KMS-11 (cell line): Measurements from ENCODE around the gene SORL1-AS1.

Source experiments
- H2AFZ ChIP-seq: fragments of 200-600 bp; sonication (generic); 2 replicates; pipeline ENCODE4 v1.6.1; 2016; ENCODE audit warnings: antibody characterized with exemption, mixed run types, low read depth
- H3K27ac ChIP-seq: fragments of 200-600 bp; sonication (generic); 2 replicates; pipeline ENCODE4 v1.6.1; 2016; ENCODE audit warnings: mild to moderate bottlenecking, mixed run types
- H3K27me3 ChIP-seq: fragments of 200-600 bp; sonication (generic); 2 replicates; pipeline ENCODE4 v1.6.1; 2017; ENCODE audit warnings: mild to moderate bottlenecking, low read depth, mixed run types, moderate library complexity; ENCODE audit not compliant: insufficient read depth
- H3K36me3 ChIP-seq: fragments of 200-600 bp; sonication (generic); 2 replicates; pipeline ENCODE4 v1.6.1; 2017; ENCODE audit warnings: mild to moderate bottlenecking, mixed run types; ENCODE audit not compliant: insufficient read depth
- H3K4me1 ChIP-seq: fragments of 200-600 bp; sonication (generic); 2 replicates; pipeline ENCODE4 v1.6.1; 2016; ENCODE audit warnings: mild to moderate bottlenecking, low read depth, mixed run types; ENCODE audit not compliant: poor library complexity, severe bottlenecking
- H3K4me2 ChIP-seq: fragments of 200-600 bp; sonication (generic); 2 replicates; pipeline ENCODE4 v1.7.0; 2016; ENCODE audit warnings: mild to moderate bottlenecking, mixed run types
- H3K4me3 ChIP-seq: fragments of 200-600 bp; sonication (generic); IDR thresholded peaks from 2 replicates; pipeline ENCODE4 v1.6.1; 2017; ENCODE audit warnings: low read depth, low read length, mixed read lengths; ENCODE audit not compliant: insufficient read depth
- H3K79me2 ChIP-seq: fragments of 200-600 bp; sonication (generic); 2 replicates; pipeline ENCODE4 v1.6.1; 2016; ENCODE audit warnings: low read depth, mixed run types; ENCODE audit not compliant: insufficient read depth
- H3K9ac ChIP-seq: fragments of 200-600 bp; sonication (generic); 2 replicates; pipeline ENCODE4 v1.6.1; 2016; ENCODE audit warnings: mild to moderate bottlenecking, mixed run types
- H4K20me1 ChIP-seq: fragments of 200-600 bp; sonication (generic); 2 replicates; pipeline ENCODE4 v1.6.1; 2016; ENCODE audit warnings: mild to moderate bottlenecking, mixed run types; ENCODE audit not compliant: insufficient read depth
- TF ChIP-seq, protein P1 (sequence below): fragments of 200-600 bp; sonication (generic); conservative IDR thresholded peaks from 2 replicates; pipeline ENCODE4 v1.6.1; 2017; ENCODE audit warnings: low read depth, mild to moderate bottlenecking, antibody characterized with exemption, low read length, moderate library complexity, mixed read lengths

Gene SORL1-AS1

DNA sequence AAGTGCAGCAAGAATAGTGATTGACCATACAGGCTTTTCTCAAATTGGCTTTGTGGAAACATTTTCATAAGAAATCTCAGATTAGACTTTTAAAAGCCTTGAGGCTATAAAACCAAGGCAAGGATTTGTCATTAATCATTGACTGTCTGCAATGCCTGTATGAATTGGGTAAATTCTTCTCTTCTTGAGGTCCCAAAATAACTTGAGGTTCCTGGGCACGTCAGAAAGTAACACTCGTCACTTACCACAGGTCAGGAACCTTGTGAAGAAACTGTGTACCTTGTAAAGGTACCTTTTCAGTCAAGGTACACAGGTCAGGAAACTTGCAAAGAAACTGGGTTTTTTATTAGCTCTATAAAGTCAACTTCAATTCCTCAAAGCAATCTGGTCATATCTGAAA, 43.9 kb downstream of the SORL1-AS1 start:
- Histone ChIP-seq H3K4me1 (no peaks in the 10 kb centered on the region), H3K9ac (no peak overlapping the region), H2AFZ (no peak overlapping the region), H3K36me3 (no peaks in the 10 kb centered on the region), H3K79me2 (no peaks in the 10 kb centered on the region), H4K20me1 (no peaks in the 10 kb centered on the region), H3K27ac (no peak overlapping the region), H3K4me2 (no peak overlapping the region), H3K4me3 (no peak overlapping the region), H3K27me3 (no peaks in the 10 kb centered on the region)
- TF ChIP-seq, protein P1, sequence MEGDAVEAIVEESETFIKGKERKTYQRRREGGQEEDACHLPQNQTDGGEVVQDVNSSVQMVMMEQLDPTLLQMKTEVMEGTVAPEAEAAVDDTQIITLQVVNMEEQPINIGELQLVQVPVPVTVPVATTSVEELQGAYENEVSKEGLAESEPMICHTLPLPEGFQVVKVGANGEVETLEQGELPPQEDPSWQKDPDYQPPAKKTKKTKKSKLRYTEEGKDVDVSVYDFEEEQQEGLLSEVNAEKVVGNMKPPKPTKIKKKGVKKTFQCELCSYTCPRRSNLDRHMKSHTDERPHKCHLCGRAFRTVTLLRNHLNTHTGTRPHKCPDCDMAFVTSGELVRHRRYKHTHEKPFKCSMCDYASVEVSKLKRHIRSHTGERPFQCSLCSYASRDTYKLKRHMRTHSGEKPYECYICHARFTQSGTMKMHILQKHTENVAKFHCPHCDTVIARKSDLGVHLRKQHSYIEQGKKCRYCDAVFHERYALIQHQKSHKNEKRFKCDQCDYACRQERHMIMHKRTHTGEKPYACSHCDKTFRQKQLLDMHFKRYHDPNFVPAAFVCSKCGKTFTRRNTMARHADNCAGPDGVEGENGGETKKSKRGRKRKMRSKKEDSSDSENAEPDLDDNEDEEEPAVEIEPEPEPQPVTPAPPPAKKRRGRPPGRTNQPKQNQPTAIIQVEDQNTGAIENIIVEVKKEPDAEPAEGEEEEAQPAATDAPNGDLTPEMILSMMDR = no peak

GRCh38 chr11:121406291-121406690, 46.5 kb downstream of the SORL1-AS1 start:
- TF ChIP-seq, protein P1 = no peak
- Histone ChIP-seq H3K79me2 (no peaks in the 10 kb centered on the region), H3K4me3 (no peak overlapping the region), H3K4me1 (no peaks in the 10 kb centered on the region), H4K20me1 (no peaks in the 10 kb centered on the region), H3K4me2 (no peak overlapping the region), H3K9ac (no peak overlapping the region), H3K27me3 (no peaks in the 10 kb centered on the region), H2AFZ (no peak overlapping the region), H3K27ac (no peak overlapping the region), H3K36me3 (no peaks in the 10 kb centered on the region)

GRCh38 chr11:121405646-121406045, 47.1 kb downstream of the SORL1-AS1 start:
- Histone ChIP-seq H3K4me2 (no peak overlapping the region), H3K36me3 (no peaks in the 10 kb centered on the region), H3K9ac (no peak overlapping the region), H3K4me3 (no peak overlapping the region), H3K27me3 (no peaks in the 10 kb centered on the region), H3K79me2 (no peaks in the 10 kb centered on the region), H4K20me1 (no peaks in the 10 kb centered on the region), H3K27ac (no peak overlapping the region), H3K4me1 (no peaks in the 10 kb centered on the region), H2AFZ (no peak overlapping the region)
- TF ChIP-seq, protein P1 = no peak

DNA sequence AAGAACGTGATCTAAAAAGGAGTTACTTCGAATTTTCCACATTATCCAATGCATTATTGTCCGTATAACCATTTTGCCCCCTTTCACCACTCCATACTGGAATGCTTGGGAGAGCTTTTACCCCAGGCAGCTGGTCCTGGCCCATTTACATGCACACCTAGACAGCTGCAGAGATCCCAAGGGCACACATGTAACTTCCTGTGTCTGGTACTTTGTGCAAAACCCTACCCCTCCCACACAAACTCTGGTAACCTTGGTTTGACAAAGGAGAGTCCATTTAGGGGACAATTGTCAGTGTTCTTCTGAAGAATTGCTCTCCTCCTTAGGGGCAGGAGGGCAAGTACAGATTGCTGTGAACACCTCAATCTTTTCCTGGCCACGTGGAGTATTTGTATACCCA, 58.0 kb downstream of the SORL1-AS1 start:
- H2AFZ ChIP-seq = no peak overlapping the region
- TF ChIP-seq, protein P1 = no peak

More for the DNA sequence above, 58.0 kb downstream of the SORL1-AS1 start:
- no peaks in the 10 kb centered on the region for H3K36me3 ChIP-seq
- H3K27ac ChIP-seq = no peak overlapping the region
- H3K4me3 ChIP-seq = no peak overlapping the region
- H3K27me3 ChIP-seq = no peaks in the 10 kb centered on the region
- no peaks in the 10 kb centered on the region for H3K79me2 ChIP-seq
- H3K4me1 ChIP-seq = no peaks in the 10 kb centered on the region
- no peaks in the 10 kb centered on the region for H4K20me1 ChIP-seq
- no peak overlapping the region for H3K9ac ChIP-seq
- no peak overlapping the region for H3K4me2 ChIP-seq
